ENCODE results near the gene ARMC12. TPM values are rescaled to one million over a fixed set of nuclear protein-coding genes. Genes with fewer than 3 reads are reported as not detected.

Gene ARMC12
- total and polyA plus RNA-seq, 10 of the 15 experiments (the other 5 are each of a cell fraction or from before 2014, with no cell fraction given), result 0.10 to 1.6 (median 0.62) TPM

DNA sequence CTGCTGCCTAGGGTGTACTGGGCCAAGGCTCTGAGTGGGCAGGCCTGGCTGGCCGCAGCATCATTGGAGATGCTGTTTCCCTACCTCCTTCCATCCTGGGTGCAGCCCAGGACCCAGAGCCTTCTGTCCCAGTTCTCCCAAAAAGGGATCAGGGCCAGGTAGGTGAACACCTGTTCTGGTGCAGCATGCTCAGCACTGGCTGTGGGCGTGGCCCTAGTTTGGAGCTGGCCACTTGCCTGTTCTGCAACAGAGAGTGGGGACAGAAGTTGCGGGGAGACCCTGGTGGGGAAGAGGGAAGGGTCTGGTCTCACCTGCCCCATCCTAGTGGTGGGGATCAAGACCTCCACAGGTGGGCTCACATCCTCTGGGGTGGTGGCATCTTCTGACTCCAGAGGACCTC lies 1.4 kb upstream of the ARMC12 start:
- intact Hi-C loops (cut with micrococcal nuclease; ENCODE audit: unreplicated experiment) (loop anchor here (5.0 to 10.0 kb wide), 2 partner anchors 68 to 391 kb away; partner anchors contain the start of gene PPARD), in situ Hi-C loops (cut with MboI) (loop anchor here (5.0 kb wide), 2 partner anchors 153 to 213 kb away; no protein-coding TSS in a partner anchor)
- peaks cover 16% of the 10 kb centered on the region for H3K4me1 ChIP-seq (ENCODE audit: control insufficient read depth, insufficient read depth, low read length)
- no TSS peak for BruUV-seq (replicated peaks)
- ChIA-PET SMC1A (ENCODE audit: uncharacterized antibody, unreplicated experiment) (interaction anchor here (1.0 to 6.2 kb wide), 20 partner anchors 9 to 212 kb away, joined by 3 to 149 read pairs (median 8); no protein-coding TSS in a partner anchor), CTCF (interaction anchor here (1.0 to 9.7 kb wide), 26 partner anchors 9 to 265 kb away, joined by 3 to 374 read pairs (median 10); partner anchors contain the start of gene FKBP5), RAD21 (ENCODE audit: unreplicated experiment) (interaction anchor here (0.9 to 5.3 kb wide), 15 partner anchors 53 to 283 kb away, joined by 3 to 91 read pairs (median 6); partner anchors contain the start of gene FANCE), POLR2A (interaction anchor here (1.1 to 1.5 kb wide), 4 partner anchors 8 to 144 kb away, joined by 3 to 6 read pairs (median 4); no protein-coding TSS in a partner anchor)
- DNase-seq (ENCODE audit: low read depth, low spot score) (no peak), ATAC-seq (no peak), FAIRE-seq (no peak)
- no peaks in the 10 kb centered on the region for H3K36me3 ChIP-seq (ENCODE audit: control insufficient read depth in 2 of 2, insufficient read depth in 2 of 2, low read length in 1 of 2)
- H3K79me2 ChIP-seq (ENCODE audit: control insufficient read depth, insufficient read depth, low read length), result no peaks in the 10 kb centered on the region; the same call in 1 of the 2 replicates
- 89% methylated on average over 3 of the region's 3 CpGs for whole genome bisulfite sequencing (ENCODE audit: insufficient coverage, insufficient replicate concordance, low lambda C conversion rate, missing lambda C conversion rate)
- H3K4me2 ChIP-seq (ENCODE audit: control insufficient read depth, insufficient read depth), result no peak overlapping the region
- no peaks in the 10 kb centered on the region for H3K9me3 ChIP-seq (replicated peaks; ENCODE audit: control insufficient read depth, insufficient read depth, low read length)
- H4K20me1 ChIP-seq (ENCODE audit: control insufficient read depth, insufficient read depth), result no peaks in the 10 kb centered on the region
- no peak overlapping the region for H3K27ac ChIP-seq (ENCODE audit: control insufficient read depth, insufficient read depth)
- no peaks in the 10 kb centered on the region for H3K27me3 ChIP-seq (replicated peaks in 1 of 2; ENCODE audit: control insufficient read depth in 2 of 2, insufficient read depth in 2 of 2, low read length in 1 of 2)
- H2AFZ ChIP-seq (ENCODE audit: control insufficient read depth, low read depth, low read length), result no peak overlapping the region
- H3K9ac ChIP-seq (ENCODE audit: control insufficient read depth, insufficient read depth, low read length), result no peak overlapping the region
- no peak overlapping the region for H3K4me3 ChIP-seq
- TF ChIP-seq, protein P1, sequence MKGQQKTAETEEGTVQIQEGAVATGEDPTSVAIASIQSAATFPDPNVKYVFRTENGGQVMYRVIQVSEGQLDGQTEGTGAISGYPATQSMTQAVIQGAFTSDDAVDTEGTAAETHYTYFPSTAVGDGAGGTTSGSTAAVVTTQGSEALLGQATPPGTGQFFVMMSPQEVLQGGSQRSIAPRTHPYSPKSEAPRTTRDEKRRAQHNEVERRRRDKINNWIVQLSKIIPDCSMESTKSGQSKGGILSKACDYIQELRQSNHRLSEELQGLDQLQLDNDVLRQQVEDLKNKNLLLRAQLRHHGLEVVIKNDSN (IDR thresholded peaks at IDR 0.05; ENCODE audit: borderline replicate concordance, extremely low read length, insufficient read depth, low read depth, low read length), result no peak
- TF ChIP-seq DPF2 (IDR thresholded peaks at IDR 0.05) (no peak), CBFB (IDR thresholded peaks at IDR 0.05; ENCODE audit: low read depth) (no peak), BHLHE40 (IDR thresholded peaks at IDR 0.05; ENCODE audit: borderline replicate concordance in 1 of 2, low read depth in 2 of 2, low read length in 1 of 2) (no peak), SP1 (IDR thresholded peaks at IDR 0.05; ENCODE audit: low read depth, low read length) (no peak), HDAC6 (IDR thresholded peaks at IDR 0.05; ENCODE audit: unreplicated experiment) (no peak), EGR1 (IDR thresholded peaks at IDR 0.05; ENCODE audit: borderline replicate concordance in 1 of 2, low read depth in 2 of 2, low read length in 2 of 2) (no peak), NFYA (IDR thresholded peaks at IDR 0.05; ENCODE audit: borderline replicate concordance, low read depth, low read length) (no peak)
- TF ChIP-seq, protein P2, sequence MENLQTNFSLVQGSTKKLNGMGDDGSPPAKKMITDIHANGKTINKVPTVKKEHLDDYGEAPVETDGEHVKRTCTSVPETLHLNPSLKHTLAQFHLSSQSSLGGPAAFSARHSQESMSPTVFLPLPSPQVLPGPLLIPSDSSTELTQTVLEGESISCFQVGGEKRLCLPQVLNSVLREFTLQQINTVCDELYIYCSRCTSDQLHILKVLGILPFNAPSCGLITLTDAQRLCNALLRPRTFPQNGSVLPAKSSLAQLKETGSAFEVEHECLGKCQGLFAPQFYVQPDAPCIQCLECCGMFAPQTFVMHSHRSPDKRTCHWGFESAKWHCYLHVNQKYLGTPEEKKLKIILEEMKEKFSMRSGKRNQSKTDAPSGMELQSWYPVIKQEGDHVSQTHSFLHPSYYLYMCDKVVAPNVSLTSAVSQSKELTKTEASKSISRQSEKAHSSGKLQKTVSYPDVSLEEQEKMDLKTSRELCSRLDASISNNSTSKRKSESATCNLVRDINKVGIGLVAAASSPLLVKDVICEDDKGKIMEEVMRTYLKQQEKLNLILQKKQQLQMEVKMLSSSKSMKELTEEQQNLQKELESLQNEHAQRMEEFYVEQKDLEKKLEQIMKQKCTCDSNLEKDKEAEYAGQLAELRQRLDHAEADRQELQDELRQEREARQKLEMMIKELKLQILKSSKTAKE (IDR thresholded peaks at IDR 0.05; ENCODE audit: low read depth, poor library complexity, severe bottlenecking), result no peak
- TF ChIP-seq, protein P3, sequence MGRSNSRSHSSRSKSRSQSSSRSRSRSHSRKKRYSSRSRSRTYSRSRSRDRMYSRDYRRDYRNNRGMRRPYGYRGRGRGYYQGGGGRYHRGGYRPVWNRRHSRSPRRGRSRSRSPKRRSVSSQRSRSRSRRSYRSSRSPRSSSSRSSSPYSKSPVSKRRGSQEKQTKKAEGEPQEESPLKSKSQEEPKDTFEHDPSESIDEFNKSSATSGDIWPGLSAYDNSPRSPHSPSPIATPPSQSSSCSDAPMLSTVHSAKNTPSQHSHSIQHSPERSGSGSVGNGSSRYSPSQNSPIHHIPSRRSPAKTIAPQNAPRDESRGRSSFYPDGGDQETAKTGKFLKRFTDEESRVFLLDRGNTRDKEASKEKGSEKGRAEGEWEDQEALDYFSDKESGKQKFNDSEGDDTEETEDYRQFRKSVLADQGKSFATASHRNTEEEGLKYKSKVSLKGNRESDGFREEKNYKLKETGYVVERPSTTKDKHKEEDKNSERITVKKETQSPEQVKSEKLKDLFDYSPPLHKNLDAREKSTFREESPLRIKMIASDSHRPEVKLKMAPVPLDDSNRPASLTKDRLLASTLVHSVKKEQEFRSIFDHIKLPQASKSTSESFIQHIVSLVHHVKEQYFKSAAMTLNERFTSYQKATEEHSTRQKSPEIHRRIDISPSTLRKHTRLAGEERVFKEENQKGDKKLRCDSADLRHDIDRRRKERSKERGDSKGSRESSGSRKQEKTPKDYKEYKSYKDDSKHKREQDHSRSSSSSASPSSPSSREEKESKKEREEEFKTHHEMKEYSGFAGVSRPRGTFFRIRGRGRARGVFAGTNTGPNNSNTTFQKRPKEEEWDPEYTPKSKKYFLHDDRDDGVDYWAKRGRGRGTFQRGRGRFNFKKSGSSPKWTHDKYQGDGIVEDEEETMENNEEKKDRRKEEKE (IDR thresholded peaks at IDR 0.05), result no peak
- TF ChIP-seq, protein P4, sequence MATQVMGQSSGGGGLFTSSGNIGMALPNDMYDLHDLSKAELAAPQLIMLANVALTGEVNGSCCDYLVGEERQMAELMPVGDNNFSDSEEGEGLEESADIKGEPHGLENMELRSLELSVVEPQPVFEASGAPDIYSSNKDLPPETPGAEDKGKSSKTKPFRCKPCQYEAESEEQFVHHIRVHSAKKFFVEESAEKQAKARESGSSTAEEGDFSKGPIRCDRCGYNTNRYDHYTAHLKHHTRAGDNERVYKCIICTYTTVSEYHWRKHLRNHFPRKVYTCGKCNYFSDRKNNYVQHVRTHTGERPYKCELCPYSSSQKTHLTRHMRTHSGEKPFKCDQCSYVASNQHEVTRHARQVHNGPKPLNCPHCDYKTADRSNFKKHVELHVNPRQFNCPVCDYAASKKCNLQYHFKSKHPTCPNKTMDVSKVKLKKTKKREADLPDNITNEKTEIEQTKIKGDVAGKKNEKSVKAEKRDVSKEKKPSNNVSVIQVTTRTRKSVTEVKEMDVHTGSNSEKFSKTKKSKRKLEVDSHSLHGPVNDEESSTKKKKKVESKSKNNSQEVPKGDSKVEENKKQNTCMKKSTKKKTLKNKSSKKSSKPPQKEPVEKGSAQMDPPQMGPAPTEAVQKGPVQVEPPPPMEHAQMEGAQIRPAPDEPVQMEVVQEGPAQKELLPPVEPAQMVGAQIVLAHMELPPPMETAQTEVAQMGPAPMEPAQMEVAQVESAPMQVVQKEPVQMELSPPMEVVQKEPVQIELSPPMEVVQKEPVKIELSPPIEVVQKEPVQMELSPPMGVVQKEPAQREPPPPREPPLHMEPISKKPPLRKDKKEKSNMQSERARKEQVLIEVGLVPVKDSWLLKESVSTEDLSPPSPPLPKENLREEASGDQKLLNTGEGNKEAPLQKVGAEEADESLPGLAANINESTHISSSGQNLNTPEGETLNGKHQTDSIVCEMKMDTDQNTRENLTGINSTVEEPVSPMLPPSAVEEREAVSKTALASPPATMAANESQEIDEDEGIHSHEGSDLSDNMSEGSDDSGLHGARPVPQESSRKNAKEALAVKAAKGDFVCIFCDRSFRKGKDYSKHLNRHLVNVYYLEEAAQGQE (IDR thresholded peaks at IDR 0.05; ENCODE audit: low read depth, low read length), result no peak

All from GM12878 (cell line).